SK-N-SH treated with all-trans-retinoic acid at 6 μM for 48 hours (cell line): ENCODE data around the gene MGST3.

ENCODE experiments used
- ATAC-seq: fragments of 200-7000 bp; cut with Tn5 transposase; 3 replicates; pipeline ENCODE4 v1.9.1; 2020; ENCODE audit warnings: mild to moderate bottlenecking, moderate library complexity
- ARNTL ChIP-seq: fragments of 450-650 bp; formaldehyde crosslinking; IDR thresholded peaks from 2 replicates; pipeline ENCODE4 v1.5.0; 2020; ENCODE audit warnings: low read depth, mild to moderate bottlenecking, moderate library complexity, borderline replicate concordance
- BACH2 ChIP-seq: fragments of 250-450 bp; sonication (Bioruptor Pico); IDR thresholded peaks from 2 replicates; pipeline ENCODE4 v1.9.0; 2021; ENCODE audit warnings: mild to moderate bottlenecking, borderline replicate concordance
- CREB5 ChIP-seq: fragments of 250-450 bp; sonication (Bioruptor Pico); IDR thresholded peaks from 2 replicates; pipeline ENCODE4 v1.5.1; 2020; ENCODE audit warnings: low read depth, mild to moderate bottlenecking, moderate library complexity
- CSDC2 ChIP-seq: fragments of 250-450 bp; sonication (Bioruptor Pico); IDR thresholded peaks from 2 replicates; pipeline ENCODE4 v1.5.0; 2020; ENCODE audit warnings: mild to moderate bottlenecking, moderate library complexity
- CSRNP3 ChIP-seq: fragments of 250-450 bp; sonication (Bioruptor Pico); IDR thresholded peaks from 2 replicates; pipeline ENCODE4 v1.5.1; 2021; ENCODE audit warnings: mild to moderate bottlenecking, moderate library complexity
- ESRRG ChIP-seq: fragments of 250-450 bp; sonication (Bioruptor Pico); IDR thresholded peaks from 2 replicates; pipeline ENCODE4 v1.6.1; 2021; ENCODE audit warnings: mild to moderate bottlenecking
- ISL1 ChIP-seq: fragments of 250-450 bp; sonication (Bioruptor Pico); IDR thresholded peaks from 2 replicates; pipeline ENCODE4 v2.1.2; 2022; ENCODE audit warnings: mild to moderate bottlenecking, moderate library complexity
- OSR1 ChIP-seq: fragments of 250-450 bp; sonication (Bioruptor Pico); IDR thresholded peaks from 2 replicates; pipeline ENCODE4 v1.8.0; 2022; ENCODE audit warnings: moderate library complexity, mild to moderate bottlenecking, inconsistent platforms
- PATZ1 ChIP-seq: fragments of 250-450 bp; sonication (Bioruptor Pico); IDR thresholded peaks from 2 replicates; pipeline ENCODE4 v1.8.0; 2020; ENCODE audit warnings: mild to moderate bottlenecking, moderate library complexity, borderline replicate concordance
- PPARA ChIP-seq: fragments of 250-450 bp; sonication (Bioruptor Pico); IDR thresholded peaks from 2 replicates; pipeline ENCODE4 v1.5.0; 2020; ENCODE audit warnings: mild to moderate bottlenecking, borderline replicate concordance
- RARB ChIP-seq: fragments of 250-450 bp; sonication (Bioruptor Pico); IDR thresholded peaks from 2 replicates; pipeline ENCODE4 v1.8.0; 2021; ENCODE audit warnings: mild to moderate bottlenecking, moderate library complexity
- TCF4 ChIP-seq: fragments of 250-450 bp; sonication (Bioruptor Pico); IDR thresholded peaks from 2 replicates; pipeline ENCODE4 v1.8.0; 2021; ENCODE audit warnings: mild to moderate bottlenecking, moderate library complexity, borderline replicate concordance
- TOX ChIP-seq: fragments of 250-450 bp; sonication (Bioruptor Pico); IDR thresholded peaks from 2 replicates; pipeline ENCODE4 v1.8.0; 2021; ENCODE audit warnings: mild to moderate bottlenecking, moderate library complexity, borderline replicate concordance
- ZC3H10 ChIP-seq: fragments of 250-450 bp; sonication (Bioruptor Pico); IDR thresholded peaks from 2 replicates; pipeline ENCODE4 v1.5.1; 2021; ENCODE audit warnings: mild to moderate bottlenecking, moderate library complexity
- ZFP3 ChIP-seq: fragments of 250-450 bp; sonication (Bioruptor Pico); IDR thresholded peaks from 2 replicates; pipeline ENCODE4 v1.5.0; 2020; ENCODE audit warnings: mild to moderate bottlenecking, moderate library complexity
- ZFP30 ChIP-seq: fragments of 450-650 bp; formaldehyde crosslinking; IDR thresholded peaks from 2 replicates; pipeline ENCODE4 v1.5.0; 2022; ENCODE audit warnings: mild to moderate bottlenecking, moderate library complexity
- ZNF565 ChIP-seq: fragments of 450-650 bp; formaldehyde crosslinking; conservative IDR thresholded peaks from 2 replicates; pipeline ENCODE4 v1.5.0; 2020; ENCODE audit warnings: low read depth, mild to moderate bottlenecking, moderate library complexity
- ZNF70 ChIP-seq: fragments of 450-650 bp; formaldehyde crosslinking; IDR thresholded peaks from 2 replicates; pipeline ENCODE4 v1.5.0; 2020; ENCODE audit warnings: mild to moderate bottlenecking, moderate library complexity
- ZNF8 ChIP-seq: fragments of 450-650 bp; formaldehyde crosslinking; IDR thresholded peaks from 2 replicates; pipeline ENCODE4 v1.5.0; 2020; ENCODE audit warnings: mild to moderate bottlenecking, moderate library complexity

Gene MGST3

DNA sequence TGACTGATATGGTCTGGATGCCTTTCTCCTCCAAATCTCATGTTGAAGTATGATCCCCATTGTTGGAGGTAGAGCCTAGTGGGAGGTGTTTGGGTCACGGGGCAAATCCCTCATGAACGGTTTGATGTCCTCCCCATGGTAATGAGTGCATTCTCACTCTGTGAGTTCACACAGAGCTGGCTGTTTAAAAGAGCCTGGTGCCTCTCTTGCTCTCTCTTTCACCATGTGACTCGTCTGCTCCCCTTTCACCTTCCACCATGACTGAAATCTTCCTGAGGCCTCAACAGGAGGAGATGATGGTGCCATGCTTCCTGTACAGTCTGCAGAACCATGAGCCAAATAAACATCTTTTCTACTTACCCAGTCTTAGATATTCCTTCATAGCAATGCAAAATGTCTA is 37.1 kb downstream of the MGST3 start:
- TF ChIP-seq ARNTL (CRISPR knock-in tag) (no peak), OSR1 (no peak), CSDC2 (CRISPR knock-in tag) (no peak), CREB5 (CRISPR knock-in tag) (no peak), ISL1 (CRISPR knock-in tag) (no peak), ZC3H10 (no peak)
- no peak for ATAC-seq

DNA sequence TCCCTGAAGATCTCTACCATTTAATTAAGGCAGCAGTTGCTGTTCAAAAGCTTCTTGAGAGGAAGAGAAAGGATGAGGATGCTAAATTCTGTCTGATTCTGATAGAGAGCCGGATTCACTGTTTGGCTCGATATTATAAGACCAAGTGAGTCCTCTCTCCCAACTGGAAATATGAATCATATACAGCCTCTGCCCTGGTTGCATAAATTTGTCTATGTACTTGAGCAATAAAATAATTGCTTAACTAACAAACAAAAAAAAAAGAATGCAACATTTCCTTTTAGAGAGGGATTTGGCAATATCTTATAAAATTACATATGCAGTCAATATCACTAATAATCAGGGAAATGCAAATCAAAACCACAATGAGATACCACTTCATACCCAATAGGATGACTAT is 40.5 kb downstream of the MGST3 start:
- no peak for ATAC-seq
- no peak for TF ChIP-seq CSDC2 (CRISPR knock-in tag)

DNA sequence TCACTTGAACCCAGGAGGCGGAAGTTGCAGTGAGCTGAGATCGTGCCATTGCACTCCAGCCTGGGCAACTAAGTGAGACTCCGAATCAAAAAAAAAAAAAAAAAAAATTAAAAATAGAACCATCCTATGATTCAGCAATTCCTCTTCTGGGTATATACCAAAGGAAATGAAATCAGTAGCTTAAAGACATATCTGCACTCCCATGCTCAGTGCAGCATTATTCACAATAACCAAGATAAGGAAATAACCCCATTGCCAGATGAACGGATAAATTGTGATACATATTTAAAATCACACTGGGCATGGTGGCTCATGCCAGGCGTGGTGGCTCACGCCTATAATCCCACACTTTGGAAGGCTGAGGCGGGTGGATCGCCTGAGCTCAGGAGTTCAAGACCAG is 43.6 kb downstream of the MGST3 start:
- no peak for ATAC-seq
- no peak for TF ChIP-seq ESRRG (CRISPR knock-in tag)
- no peak for TF ChIP-seq ISL1 (CRISPR knock-in tag)
- TF ChIP-seq ARNTL (CRISPR knock-in tag): no peak
- TF ChIP-seq OSR1: no peak
- TF ChIP-seq CSRNP3: no peak
- TF ChIP-seq TCF4 (CRISPR knock-in tag): no peak
- TF ChIP-seq, all 23 proteins: peak for 0

DNA sequence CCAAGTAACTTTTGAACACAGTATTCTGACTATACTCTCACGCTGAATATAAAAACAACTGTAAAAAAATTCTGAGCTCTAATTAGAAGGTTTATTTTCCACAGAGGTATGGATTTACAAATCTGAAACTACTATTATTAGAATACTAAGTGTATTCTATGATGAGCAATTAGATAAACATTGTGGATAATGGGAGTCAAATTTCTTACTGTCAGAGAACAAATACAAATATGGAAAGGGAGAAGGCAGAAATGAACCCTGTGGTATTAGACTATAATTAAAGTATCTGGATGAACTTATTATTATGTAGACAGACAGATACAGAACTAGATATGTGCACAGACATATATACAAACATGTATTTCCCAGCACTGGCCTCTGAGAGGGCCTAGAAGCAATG is 44.8 kb downstream of the MGST3 start:
- TF ChIP-seq CREB5 (CRISPR knock-in tag): no peak
- TF ChIP-seq ZNF565 (CRISPR knock-in tag): no peak
- TF ChIP-seq BACH2 (CRISPR knock-in tag): no peak
- no peak for TF ChIP-seq ZNF70 (CRISPR knock-in tag)
- TF ChIP-seq ZFP3 (CRISPR knock-in tag): no peak
- no peak for TF ChIP-seq ESRRG (CRISPR knock-in tag)
- TF ChIP-seq TOX (CRISPR knock-in tag): no peak
- TF ChIP-seq ZNF8 (CRISPR knock-in tag): no peak
- TF ChIP-seq ZFP30 (CRISPR knock-in tag): no peak
- TF ChIP-seq RARB (CRISPR knock-in tag): no peak
- no peak for TF ChIP-seq CSDC2 (CRISPR knock-in tag)
- ATAC-seq: no peak

GRCh38 chr1:165678509-165678908 is 47.5 kb downstream of the MGST3 start:
- no peak for TF ChIP-seq ZFP3 (CRISPR knock-in tag)
- no peak for TF ChIP-seq BACH2 (CRISPR knock-in tag)
- no peak for TF ChIP-seq ISL1 (CRISPR knock-in tag)
- peak; percentile 27; the same call in 2 of the 3 replicates for ATAC-seq

- TF ChIP-seq TCF4 (CRISPR knock-in tag) (no peak), ZC3H10 (no peak), ZNF70 (CRISPR knock-in tag) (no peak), BACH2 (CRISPR knock-in tag) (no peak), PPARA (CRISPR knock-in tag) (no peak), TOX (CRISPR knock-in tag) (no peak), PATZ1 (CRISPR knock-in tag) (no peak)
- TF ChIP-seq, all 23 proteins: peak for 0
- no peak for ATAC-seq
Observed at GRCh38 chr1:165679282-165680036, 48.4 kb downstream of the MGST3 start.
